Uterine smooth muscle cell (primary cell): Measurements from ENCODE around the gene PRR3. TPM values are rescaled to one million over a fixed set of nuclear protein-coding genes. Genes with fewer than 3 reads are reported as not detected.

ENCODE experiments used
- total RNA-seq: library from RNA; depleted of rRNA; stranded (reverse); fragments of >200 nt; gene quantifications from 2 replicates; pipeline ENCODE4 v1.2.3, GENCODE V29; 2014

PRR3 gene, protein sequence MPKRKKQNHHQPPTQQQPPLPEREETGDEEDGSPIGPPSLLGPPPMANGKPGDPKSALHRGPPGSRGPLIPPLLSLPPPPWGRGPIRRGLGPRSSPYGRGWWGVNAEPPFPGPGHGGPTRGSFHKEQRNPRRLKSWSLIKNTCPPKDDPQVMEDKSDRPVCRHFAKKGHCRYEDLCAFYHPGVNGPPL
- total RNA-seq: 3.6 and 4.5 TPM in 2 replicates

DNA sequence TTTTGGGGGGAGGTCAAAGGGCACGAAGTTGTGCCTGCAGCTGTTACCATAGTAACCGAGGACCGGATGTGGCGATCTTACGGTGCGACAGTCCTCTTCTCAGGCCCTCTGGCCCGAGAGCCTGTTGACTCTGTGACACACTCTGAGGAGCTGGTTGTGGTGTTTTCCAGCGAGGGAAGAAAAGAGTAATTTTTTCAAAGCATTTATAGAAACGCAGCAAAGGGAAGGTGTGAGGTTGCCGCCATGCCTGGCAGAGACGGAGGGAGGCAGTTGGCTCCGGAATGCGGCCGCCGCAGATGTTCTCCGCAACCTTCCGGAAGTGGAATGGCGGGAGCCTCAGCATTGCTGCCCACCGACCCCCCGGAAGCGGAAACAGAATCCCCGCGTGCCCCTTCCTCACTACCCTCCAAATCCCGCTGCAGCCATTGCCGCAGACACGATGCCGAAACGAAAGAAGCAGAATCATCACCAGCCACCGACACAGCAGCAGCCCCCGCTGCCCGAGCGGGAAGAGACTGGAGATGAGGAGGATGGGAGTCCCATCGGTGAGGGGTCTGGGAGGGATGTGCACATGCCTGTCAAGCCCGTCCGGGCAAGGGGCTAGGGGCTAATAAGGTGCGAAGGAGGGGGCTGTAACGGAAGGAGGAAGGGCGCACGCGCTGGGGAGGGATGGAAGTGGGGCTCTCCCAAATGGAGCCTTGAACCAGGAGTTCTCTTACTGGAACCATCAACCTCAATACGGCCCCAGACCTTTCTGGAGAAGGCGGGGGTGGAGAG lies at the start of gene PRR3:
PRR3 (plus strand) TSS at position 390 of the 777 bp plus-strand sequence; CDS start at position 440, 50 bp downstream.

GRCh38 chr6:30556066-30556905 lies 809 bp upstream of the PRR3 start, which contains the start of gene GNL1:
Gene GNL1, minus strand, starts transcription at chr6:30556489. Its CDS starts 286 bp downstream, at chr6:30556203.

GRCh38 chr6:30571075-30571761 lies 14.1 kb downstream of the PRR3 start, which contains the start of gene ABCF1:
Gene ABCF1, plus strand, starts transcription at chr6:30571442. Its CDS starts 46 bp downstream, at chr6:30571488.

Other genes starting within 250 kb of the PRR3 start
- gene TRIM39, start 230.4 kb upstream of the PRR3 start, total RNA-seq: 8.4 and 13.9 TPM in 2 replicates
- 28.9 and 30.0 TPM in 2 replicates for gene RPP21, start 212.1 kb upstream of the PRR3 start, total RNA-seq
- 166 and 211 TPM in 2 replicates for gene HLA-E, start 67.8 kb upstream of the PRR3 start, total RNA-seq
- gene GNL1, start 806 bp upstream of the PRR3 start, total RNA-seq: 56.8 and 62.1 TPM in 2 replicates
- gene ABCF1, start 14.1 kb downstream of the PRR3 start, total RNA-seq: 45.4 and 62.5 TPM in 2 replicates
- gene PPP1R10, start 59.9 kb downstream of the PRR3 start, total RNA-seq: 18.0 and 20.0 TPM in 2 replicates
- 55.4 and 87.9 TPM in 2 replicates for gene MRPS18B, start 60.5 kb downstream of the PRR3 start, total RNA-seq
- 3.4 and 5.1 TPM in 2 replicates for gene ATAT1, start 69.6 kb downstream of the PRR3 start, total RNA-seq
- gene C6orf136, start 89.8 kb downstream of the PRR3 start, total RNA-seq: 3.6 and 3.9 TPM in 2 replicates
- gene DHX16, start 115.7 kb downstream of the PRR3 start, total RNA-seq: 39.2 and 51.0 TPM in 2 replicates
- 49.8 and 53.6 TPM in 2 replicates for gene PPP1R18, start 129.3 kb downstream of the PRR3 start, total RNA-seq
- gene NRM, start 133.7 kb downstream of the PRR3 start, total RNA-seq: 2.2 and 4.0 TPM in 2 replicates
- gene MDC1, start 160.0 kb downstream of the PRR3 start, total RNA-seq: 4.6 and 13.2 TPM in 2 replicates
- 508 and 873 TPM in 2 replicates for gene TUBB, start 163.1 kb downstream of the PRR3 start, total RNA-seq
- 154 and 155 TPM in 2 replicates for gene FLOT1, start 185.4 kb downstream of the PRR3 start, total RNA-seq
- 41.9 and 49.7 TPM in 2 replicates for gene IER3, start 187.3 kb downstream of the PRR3 start, total RNA-seq